Ishikawa (cell line): ENCODE data around the gene CEP63.

ENCODE experiments used
- CEBPB ChIP-seq: IDR thresholded peaks from 2 replicates; pipeline ENCODE4 v1.6.1; 2012
- CREB1 ChIP-seq: IDR thresholded peaks from 2 replicates; pipeline ENCODE4 v1.6.1; 2012; ENCODE audit warnings: low read depth
- EGR1 ChIP-seq: IDR thresholded peaks from 2 replicates; pipeline ENCODE4 v1.6.1; 2012
- EP300 ChIP-seq: IDR thresholded peaks from 2 replicates; pipeline ENCODE4 v1.6.1; 2012; ENCODE audit warnings: borderline replicate concordance
- TCF12 ChIP-seq: IDR thresholded peaks from 2 replicates; pipeline ENCODE4 v1.6.1; 2012; ENCODE audit warnings: low read depth
- YY1 ChIP-seq: IDR thresholded peaks from 2 replicates; pipeline ENCODE4 v1.6.1; 2012; ENCODE audit warnings: low read depth
- ZBTB7A ChIP-seq: IDR thresholded peaks from 2 replicates; pipeline ENCODE4 v1.6.1; 2012; ENCODE audit warnings: low read depth
- TF ChIP-seq, protein P1 (sequence below): IDR thresholded peaks from 2 replicates; pipeline ENCODE4 v1.6.1; 2012
- TF ChIP-seq, protein P2 (sequence below): IDR thresholded peaks from 2 replicates; pipeline ENCODE4 v1.6.1; 2012
- TF ChIP-seq, protein P3 (sequence below): IDR thresholded peaks from 2 replicates; pipeline ENCODE4 v1.6.1; 2012; ENCODE audit warnings: low read depth, mild to moderate bottlenecking

DNA sequence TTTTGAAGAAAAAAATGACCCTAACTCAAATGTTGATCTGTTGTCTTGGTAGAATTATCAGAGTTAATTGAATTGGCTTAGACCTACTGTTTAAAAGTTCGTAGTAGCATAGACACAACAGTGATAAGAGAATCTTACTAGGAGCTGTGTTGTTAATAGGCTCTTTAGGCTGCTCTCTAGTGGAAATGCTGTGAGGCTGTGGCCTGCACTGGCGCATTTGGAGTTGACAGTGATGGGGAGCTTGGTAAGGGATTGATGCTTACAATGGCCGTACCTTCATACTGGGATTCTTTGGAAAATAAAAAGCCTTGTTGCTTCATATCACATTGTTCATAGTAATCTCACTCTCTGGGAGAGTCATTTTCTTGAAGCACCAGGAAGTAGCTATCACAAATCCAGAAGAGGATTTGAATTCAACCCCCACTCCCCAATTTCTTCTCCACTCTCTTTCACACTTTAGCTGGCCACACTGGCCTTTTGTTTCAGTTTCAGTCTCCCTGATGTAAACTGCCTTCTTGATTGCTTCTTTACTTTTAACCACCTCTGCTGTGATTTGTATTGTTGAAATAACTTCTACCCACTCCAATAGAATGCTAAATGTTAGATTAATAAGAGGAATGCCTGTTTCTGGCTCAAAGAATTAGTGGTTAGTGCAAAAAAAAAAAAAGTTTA is 56.6 kb downstream of the CEP63 start:
- TF ChIP-seq CREB1 (no peak), EGR1 (no peak), TCF12 (no peak), CEBPB (no peak), ZBTB7A (no peak), YY1 (no peak), EP300 (no peak)
- TF ChIP-seq, protein P1, sequence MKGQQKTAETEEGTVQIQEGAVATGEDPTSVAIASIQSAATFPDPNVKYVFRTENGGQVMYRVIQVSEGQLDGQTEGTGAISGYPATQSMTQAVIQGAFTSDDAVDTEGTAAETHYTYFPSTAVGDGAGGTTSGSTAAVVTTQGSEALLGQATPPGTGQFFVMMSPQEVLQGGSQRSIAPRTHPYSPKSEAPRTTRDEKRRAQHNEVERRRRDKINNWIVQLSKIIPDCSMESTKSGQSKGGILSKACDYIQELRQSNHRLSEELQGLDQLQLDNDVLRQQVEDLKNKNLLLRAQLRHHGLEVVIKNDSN: no peak
- TF ChIP-seq, protein P2, sequence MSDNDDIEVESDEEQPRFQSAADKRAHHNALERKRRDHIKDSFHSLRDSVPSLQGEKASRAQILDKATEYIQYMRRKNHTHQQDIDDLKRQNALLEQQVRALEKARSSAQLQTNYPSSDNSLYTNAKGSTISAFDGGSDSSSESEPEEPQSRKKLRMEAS: no peak
- TF ChIP-seq, protein P3, sequence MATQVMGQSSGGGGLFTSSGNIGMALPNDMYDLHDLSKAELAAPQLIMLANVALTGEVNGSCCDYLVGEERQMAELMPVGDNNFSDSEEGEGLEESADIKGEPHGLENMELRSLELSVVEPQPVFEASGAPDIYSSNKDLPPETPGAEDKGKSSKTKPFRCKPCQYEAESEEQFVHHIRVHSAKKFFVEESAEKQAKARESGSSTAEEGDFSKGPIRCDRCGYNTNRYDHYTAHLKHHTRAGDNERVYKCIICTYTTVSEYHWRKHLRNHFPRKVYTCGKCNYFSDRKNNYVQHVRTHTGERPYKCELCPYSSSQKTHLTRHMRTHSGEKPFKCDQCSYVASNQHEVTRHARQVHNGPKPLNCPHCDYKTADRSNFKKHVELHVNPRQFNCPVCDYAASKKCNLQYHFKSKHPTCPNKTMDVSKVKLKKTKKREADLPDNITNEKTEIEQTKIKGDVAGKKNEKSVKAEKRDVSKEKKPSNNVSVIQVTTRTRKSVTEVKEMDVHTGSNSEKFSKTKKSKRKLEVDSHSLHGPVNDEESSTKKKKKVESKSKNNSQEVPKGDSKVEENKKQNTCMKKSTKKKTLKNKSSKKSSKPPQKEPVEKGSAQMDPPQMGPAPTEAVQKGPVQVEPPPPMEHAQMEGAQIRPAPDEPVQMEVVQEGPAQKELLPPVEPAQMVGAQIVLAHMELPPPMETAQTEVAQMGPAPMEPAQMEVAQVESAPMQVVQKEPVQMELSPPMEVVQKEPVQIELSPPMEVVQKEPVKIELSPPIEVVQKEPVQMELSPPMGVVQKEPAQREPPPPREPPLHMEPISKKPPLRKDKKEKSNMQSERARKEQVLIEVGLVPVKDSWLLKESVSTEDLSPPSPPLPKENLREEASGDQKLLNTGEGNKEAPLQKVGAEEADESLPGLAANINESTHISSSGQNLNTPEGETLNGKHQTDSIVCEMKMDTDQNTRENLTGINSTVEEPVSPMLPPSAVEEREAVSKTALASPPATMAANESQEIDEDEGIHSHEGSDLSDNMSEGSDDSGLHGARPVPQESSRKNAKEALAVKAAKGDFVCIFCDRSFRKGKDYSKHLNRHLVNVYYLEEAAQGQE: no peak
